ENCODE data around the gene CCDC85C. TPM values are rescaled to one million over a fixed set of nuclear protein-coding genes. Genes with fewer than 3 reads are reported as not detected.

Gene CCDC85C
- total RNA-seq, 1 experiment from 2014 or later, result 42.3 TPM

DNA sequence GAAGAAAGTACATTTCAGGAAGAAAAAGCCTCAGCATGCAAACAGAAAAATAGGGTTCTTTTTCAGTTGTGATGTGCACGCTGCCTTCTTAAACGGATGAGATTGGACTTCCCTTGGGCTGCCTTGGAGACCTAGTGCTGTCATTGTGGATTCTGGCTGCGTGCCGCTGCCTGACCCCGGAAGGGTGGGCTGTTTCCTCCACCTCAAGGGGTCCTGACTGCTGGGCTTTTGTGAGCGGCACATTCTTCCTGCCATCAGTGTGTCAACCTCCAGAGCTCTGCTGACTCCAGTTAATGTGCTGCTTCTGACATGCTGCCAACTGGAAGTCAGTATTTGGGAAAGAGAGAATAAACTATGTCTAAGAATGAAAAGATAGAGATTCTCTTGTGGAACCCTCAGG lies 97.7 kb downstream of the CCDC85C start:
- no peaks in the 10 kb centered on the region for H3K9me3 ChIP-seq (ENCODE audit: control insufficient read depth in 1 of 2, insufficient read depth in 1 of 2, low read depth in 1 of 2, low read length in 2 of 2)
- ATAC-seq, result no peak
- no peak for DNase-seq (ENCODE audit: low read depth, low spot score)
- H3K36me3 ChIP-seq (ENCODE audit: control insufficient read depth in 1 of 2, insufficient read depth in 2 of 2, low read length in 2 of 2), result peaks cover 33 to 62% of the 10 kb centered on the region in 2 experiments
- H3K4me3 ChIP-seq (replicated peaks in 1 of 2; ENCODE audit: low read depth in 1 of 2, low read length in 2 of 2), result no peak overlapping the region
- BruUV-seq (replicated peaks), result no TSS peak
- no peak overlapping the region for H3K4me2 ChIP-seq (ENCODE audit: low read length)
- H4K20me1 ChIP-seq (ENCODE audit: insufficient read depth), result no peaks in the 10 kb centered on the region
- H3K27ac ChIP-seq (ENCODE audit: low read depth, low read length), result no peak overlapping the region
- POLR2A ChIA-PET, result no interaction called here
- no peaks in the 10 kb centered on the region for H3K9me2 ChIP-seq (ENCODE audit: insufficient read depth)
- CTCF ChIA-PET, result no interaction called here
- no peaks in the 10 kb centered on the region for H3K4me1 ChIP-seq (ENCODE audit: control insufficient read depth in 1 of 2, insufficient read depth in 2 of 2, low read length in 2 of 2)
- intact Hi-C loops (cut with micrococcal nuclease), result no loop called here
- RAD21 ChIA-PET (ENCODE audit: low non-redundant PET in 1 of 2, low total read pairs in 2 of 2, uncharacterized antibody in 2 of 2, unreplicated experiment in 2 of 2), result no interaction called here
- H3K79me2 ChIP-seq (ENCODE audit: insufficient read depth, low read length), result no peaks in the 10 kb centered on the region
- TF ChIP-seq, protein P1, sequence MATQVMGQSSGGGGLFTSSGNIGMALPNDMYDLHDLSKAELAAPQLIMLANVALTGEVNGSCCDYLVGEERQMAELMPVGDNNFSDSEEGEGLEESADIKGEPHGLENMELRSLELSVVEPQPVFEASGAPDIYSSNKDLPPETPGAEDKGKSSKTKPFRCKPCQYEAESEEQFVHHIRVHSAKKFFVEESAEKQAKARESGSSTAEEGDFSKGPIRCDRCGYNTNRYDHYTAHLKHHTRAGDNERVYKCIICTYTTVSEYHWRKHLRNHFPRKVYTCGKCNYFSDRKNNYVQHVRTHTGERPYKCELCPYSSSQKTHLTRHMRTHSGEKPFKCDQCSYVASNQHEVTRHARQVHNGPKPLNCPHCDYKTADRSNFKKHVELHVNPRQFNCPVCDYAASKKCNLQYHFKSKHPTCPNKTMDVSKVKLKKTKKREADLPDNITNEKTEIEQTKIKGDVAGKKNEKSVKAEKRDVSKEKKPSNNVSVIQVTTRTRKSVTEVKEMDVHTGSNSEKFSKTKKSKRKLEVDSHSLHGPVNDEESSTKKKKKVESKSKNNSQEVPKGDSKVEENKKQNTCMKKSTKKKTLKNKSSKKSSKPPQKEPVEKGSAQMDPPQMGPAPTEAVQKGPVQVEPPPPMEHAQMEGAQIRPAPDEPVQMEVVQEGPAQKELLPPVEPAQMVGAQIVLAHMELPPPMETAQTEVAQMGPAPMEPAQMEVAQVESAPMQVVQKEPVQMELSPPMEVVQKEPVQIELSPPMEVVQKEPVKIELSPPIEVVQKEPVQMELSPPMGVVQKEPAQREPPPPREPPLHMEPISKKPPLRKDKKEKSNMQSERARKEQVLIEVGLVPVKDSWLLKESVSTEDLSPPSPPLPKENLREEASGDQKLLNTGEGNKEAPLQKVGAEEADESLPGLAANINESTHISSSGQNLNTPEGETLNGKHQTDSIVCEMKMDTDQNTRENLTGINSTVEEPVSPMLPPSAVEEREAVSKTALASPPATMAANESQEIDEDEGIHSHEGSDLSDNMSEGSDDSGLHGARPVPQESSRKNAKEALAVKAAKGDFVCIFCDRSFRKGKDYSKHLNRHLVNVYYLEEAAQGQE (IDR thresholded peaks at IDR 0.05; ENCODE audit: low read depth), result no peak
- TF ChIP-seq SRF (IDR thresholded peaks at IDR 0.05; ENCODE audit: low read depth) (no peak), FOSL1 (IDR thresholded peaks at IDR 0.05; ENCODE audit: low read depth) (no peak), EZH2phosphoT487 (IDR thresholded peaks at IDR 0.05; ENCODE audit: borderline replicate concordance) (no peak)
- TF ChIP-seq, protein P2, sequence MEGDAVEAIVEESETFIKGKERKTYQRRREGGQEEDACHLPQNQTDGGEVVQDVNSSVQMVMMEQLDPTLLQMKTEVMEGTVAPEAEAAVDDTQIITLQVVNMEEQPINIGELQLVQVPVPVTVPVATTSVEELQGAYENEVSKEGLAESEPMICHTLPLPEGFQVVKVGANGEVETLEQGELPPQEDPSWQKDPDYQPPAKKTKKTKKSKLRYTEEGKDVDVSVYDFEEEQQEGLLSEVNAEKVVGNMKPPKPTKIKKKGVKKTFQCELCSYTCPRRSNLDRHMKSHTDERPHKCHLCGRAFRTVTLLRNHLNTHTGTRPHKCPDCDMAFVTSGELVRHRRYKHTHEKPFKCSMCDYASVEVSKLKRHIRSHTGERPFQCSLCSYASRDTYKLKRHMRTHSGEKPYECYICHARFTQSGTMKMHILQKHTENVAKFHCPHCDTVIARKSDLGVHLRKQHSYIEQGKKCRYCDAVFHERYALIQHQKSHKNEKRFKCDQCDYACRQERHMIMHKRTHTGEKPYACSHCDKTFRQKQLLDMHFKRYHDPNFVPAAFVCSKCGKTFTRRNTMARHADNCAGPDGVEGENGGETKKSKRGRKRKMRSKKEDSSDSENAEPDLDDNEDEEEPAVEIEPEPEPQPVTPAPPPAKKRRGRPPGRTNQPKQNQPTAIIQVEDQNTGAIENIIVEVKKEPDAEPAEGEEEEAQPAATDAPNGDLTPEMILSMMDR (IDR thresholded peaks at IDR 0.05 in 2 of 3, conservative IDR thresholded peaks at IDR 0.05 in 1 of 3; ENCODE audit: borderline replicate concordance in 1 of 3, insufficient read depth in 1 of 3, low read depth in 2 of 3, low read length in 2 of 3), result no peak
- no peak overlapping the region for H2AFZ ChIP-seq (ENCODE audit: low read depth, low read length, poor library complexity, severe bottlenecking)
- H3K9ac ChIP-seq (ENCODE audit: low read length), result no peak overlapping the region
- no peaks in the 10 kb centered on the region for H3K27me3 ChIP-seq (ENCODE audit: insufficient read depth, low read length)

Data from HCT116 (cell line).